Left colon (tissue), 2 donors: Measurements from ENCODE around the gene RNASE11. TPM values are rescaled to one million over a fixed set of nuclear protein-coding genes. Genes with fewer than 3 reads are reported as not detected.

Source experiments
- ATAC-seq: fragments of 200-7000 bp; cut with Tn5 transposase; one replicate; pipeline ENCODE4 v1.9.1; 2020; ENCODE audit warnings: mild to moderate bottlenecking, moderate library complexity
- DNase-seq, 2 donors: peaks; one replicate each; pipeline ENCODE4 v3.0.0-alpha.2; 2020
- intact Hi-C, 2 donors: fragments of 100-400 bp; cut with DNase I in 1 of 2; cut with micrococcal nuclease in 1 of 2; formaldehyde crosslinking; loops; one replicate each; pipeline versions ENCODE4 v1.11.2 to v1.14.0; 2022; cut with DNase I, micrococcal nuclease
- total RNA-seq, 2 donors: library from RNA; stranded (reverse); fragmentation: NEBNext Ultra II Directional; extraction: Animal tissue kit (Norgen Biotek cat#: 25700); gene quantifications; one replicate each; pipeline ENCODE4 v1.2.1, GENCODE V29; 2021
- donor health status: DM: no; HTN: no; CAD: no.
- donor health status: DM: yes; HTN: yes; CAD: no.

RNASE11 gene
- total RNA-seq, 2 donors from 2014 or later, result not detected

- DNase-seq (no peak), ATAC-seq (no peak)
- intact Hi-C loops, result loop anchor here (10.0 kb wide), 2 partner anchors 67 to 357 kb away; partner anchors contain the start of genes ANG (in 1 of the 2) and RNASE4 (in 1 of the 2)
Measured at GRCh38 chr14:20617138-20618003, 29.6 kb upstream of the RNASE11 start.

- intact Hi-C loops, result loop anchor here (10.0 kb wide), 2 partner anchors 69 to 359 kb away; partner anchors contain the start of genes ANG (in 1 of the 2) and RNASE4 (in 1 of the 2)
- ATAC-seq, result no peak
- no peak for DNase-seq
Measured at GRCh38 chr14:20615996-20616395, 28.2 kb upstream of the RNASE11 start.

GRCh38 chr14:20614038-20614840 lies 26.4 kb upstream of the RNASE11 start:
- DNase-seq (peak; percentile 32 to 51), ATAC-seq (peak; percentile 19)
- intact Hi-C loops, result loop anchor here (5.0 to 10.0 kb wide), 3 partner anchors 71 to 361 kb away; partner anchors contain the start of genes ANG (in 1 of the 2), PNP (in 1 of the 2) and RNASE4 (in 1 of the 2)

DNA sequence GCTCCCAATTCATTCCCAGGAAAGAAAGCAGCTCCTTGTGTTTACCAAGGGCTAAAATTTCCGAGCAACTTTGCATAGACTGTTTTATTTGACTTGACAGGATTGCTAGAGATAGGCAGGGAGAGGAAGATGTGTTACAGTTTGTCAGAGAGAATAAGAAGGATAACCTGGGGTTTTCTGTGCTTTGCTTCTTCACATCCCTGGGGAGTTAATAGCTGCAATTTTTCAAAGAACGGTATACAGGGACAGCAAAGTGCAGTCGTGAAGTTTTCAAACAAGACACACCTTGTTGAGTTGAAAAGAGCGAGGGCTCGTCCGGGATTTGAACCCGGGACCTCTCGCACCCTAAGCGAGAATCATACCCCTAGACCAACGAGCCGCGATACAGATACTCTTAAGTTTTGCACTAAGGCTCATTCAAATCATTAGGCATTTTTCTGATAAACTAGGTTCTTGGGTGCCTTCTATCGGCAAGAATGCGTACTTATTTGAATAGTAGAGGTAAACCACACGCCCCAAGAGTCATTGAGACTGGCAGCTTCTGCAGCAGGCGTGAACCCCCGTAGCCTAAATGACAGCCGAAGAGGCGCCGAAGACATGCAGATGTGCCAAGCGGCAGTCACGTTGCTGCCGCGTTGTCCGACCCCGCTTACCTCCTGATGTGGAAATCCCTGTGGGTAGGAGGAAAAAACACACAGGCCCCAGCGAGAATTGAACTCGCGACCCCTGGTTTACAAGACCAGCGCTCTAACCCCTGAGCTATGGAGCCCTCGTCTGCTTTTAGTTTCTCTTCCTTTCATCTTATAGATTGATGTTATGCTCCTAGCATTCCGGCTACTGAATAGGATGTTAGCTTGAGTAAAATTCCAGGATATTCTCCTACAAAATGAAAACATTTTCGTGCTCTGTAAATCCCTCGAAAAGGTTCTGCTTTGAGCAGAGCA lies 25.6 kb upstream of the RNASE11 start:
- intact Hi-C loops, result loop anchor here (2.0 to 10.0 kb wide), 4 partner anchors 71 to 361 kb away; partner anchors contain the start of genes ANG (in 1 of the 2), PNP (in 1 of the 2) and RNASE4 (in 1 of the 2)
- DNase-seq, result peak; percentile 76
- peak; percentile 72 for ATAC-seq

GRCh38 chr14:20612403-20612802 lies 24.6 kb upstream of the RNASE11 start:
- no peak for DNase-seq
- ATAC-seq, result no peak
- intact Hi-C loops, result loop anchor here (2.0 to 10.0 kb wide), 4 partner anchors 72 to 362 kb away; partner anchors contain the start of genes ANG (in 1 of the 2), PNP (in 1 of the 2) and RNASE4 (in 1 of the 2)

- DNase-seq (no peak), ATAC-seq (no peak)
- intact Hi-C loops, result loop anchor here (5.0 to 10.0 kb wide), 3 partner anchors 74 to 364 kb away; partner anchors contain the start of genes ANG (in 1 of the 2), PNP (in 1 of the 2) and RNASE4 (in 1 of the 2)
Measured at GRCh38 chr14:20611277-20611676, 23.5 kb upstream of the RNASE11 start.

DNA sequence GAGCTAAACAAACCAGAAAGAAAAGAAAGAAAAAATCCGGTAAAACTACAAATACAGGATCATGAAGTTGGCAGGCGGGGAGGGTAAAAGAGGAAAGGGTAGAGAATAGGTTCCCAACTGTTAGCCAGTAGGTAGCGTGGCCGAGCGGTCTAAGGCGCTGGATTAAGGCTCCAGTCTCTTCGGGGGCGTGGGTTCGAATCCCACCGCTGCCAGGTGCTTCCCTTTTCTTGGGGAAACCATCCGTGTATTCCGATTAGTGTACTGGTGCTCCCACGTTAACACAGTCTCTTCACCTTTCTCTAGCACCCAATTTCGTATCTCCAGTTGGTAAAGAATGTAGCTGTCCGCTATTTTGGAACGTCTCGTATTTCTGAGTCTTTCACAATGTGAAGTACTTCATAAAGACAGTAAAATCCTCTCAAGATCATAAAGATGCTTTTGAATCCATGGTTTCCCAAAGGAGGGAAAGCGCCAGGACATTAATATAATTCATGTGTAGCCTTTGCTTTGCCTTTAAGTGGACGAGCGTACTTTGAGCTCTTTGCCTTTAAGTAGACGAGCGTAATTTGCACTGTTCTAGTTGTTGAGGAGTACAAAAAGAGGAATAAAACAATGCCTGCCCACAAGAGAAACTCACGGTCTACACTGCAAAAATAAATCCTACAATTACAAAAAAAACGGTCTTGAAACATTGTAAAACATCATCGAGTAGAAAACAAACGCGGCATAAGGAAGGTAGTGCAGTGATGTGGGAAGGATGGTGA lies 22.4 kb upstream of the RNASE11 start:
- peak; percentile 42 for ATAC-seq
- peak; percentile 71 to 83 for DNase-seq
- intact Hi-C loops, result loop anchor here (5.0 to 10.0 kb wide), 3 partner anchors 75 to 365 kb away; partner anchors contain the start of genes ANG (in 1 of the 2), PNP (in 1 of the 2) and RNASE4 (in 1 of the 2)

DNA sequence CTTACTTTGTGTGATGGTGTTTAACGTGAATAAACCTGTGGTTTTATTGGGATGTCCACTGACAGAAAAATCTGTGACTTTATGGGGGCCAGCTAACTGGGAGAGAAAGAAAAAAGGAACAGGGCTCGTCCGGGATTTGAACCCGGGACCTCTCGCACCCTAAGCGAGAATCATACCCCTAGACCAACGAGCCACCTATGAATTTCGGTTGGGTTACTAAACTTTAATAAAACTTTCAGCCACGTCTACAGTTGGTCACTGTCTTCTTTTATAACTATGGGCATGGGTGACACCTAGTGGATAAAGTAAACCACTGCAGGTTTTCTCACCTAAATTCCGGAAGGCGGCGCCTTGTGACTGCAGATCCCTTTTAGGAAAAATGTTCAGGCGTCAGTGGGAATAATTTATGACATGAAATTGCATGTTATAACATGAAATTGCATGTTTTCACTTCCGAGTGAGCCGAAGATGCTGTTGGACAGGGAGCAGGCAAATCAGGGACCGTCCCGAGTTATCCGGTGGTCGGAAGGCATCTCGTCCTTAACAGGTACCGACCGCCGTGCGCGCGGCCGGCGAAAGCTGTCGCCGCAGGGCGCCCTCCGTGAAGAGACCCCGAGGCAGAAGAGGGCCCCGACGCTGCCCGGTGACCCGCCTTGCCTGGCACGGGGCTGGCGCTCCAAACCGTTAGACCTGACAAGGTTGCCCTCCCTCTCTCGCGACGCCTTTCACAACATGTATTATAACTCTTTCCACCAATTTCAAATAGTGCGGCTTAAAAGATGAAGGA lies 21.6 kb upstream of the RNASE11 start:
- intact Hi-C loops, result loop anchor here (5.0 to 10.0 kb wide), 5 partner anchors 75 to 365 kb away; partner anchors contain the start of genes ANG (in 1 of the 2), PNP (in 1 of the 2), RNASE4 (in 1 of the 2) and TEP1 (in 1 of the 2)
- DNase-seq, result peak; percentile 33 to 66
- ATAC-seq, result peak; percentile 47

- intact Hi-C loops, result loop anchor here in 1 of 2 donors (5.0 to 10.0 kb wide), 2 partner anchors 194 to 281 kb away; partner anchors contain the start of gene TEP1
- DNase-seq, result no peak
- ATAC-seq, result no peak
Measured at GRCh38 chr14:20608383-20609110, 20.7 kb upstream of the RNASE11 start.

DNA sequence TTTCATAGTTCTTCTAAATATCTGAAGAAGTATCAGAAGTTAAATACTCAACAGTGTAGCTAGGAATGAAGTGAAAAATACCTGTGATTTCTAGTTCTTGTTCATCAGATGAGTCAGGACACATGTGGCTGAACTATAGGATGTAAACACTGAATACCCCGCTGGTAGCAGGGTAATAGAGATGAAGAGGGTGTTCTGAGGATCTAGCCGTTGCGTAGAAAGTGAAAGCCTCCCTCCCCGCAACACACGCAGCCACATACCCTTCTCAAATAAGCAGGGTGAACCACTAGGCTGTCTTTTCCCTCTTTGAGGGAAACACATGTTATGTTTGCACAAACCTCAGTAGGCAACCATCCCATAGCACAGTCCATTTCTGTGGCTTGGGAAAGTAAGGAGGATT lies 19.8 kb upstream of the RNASE11 start:
- ATAC-seq (no peak), DNase-seq (no peak)
- intact Hi-C loops, result loop anchor here in 1 of 2 donors (5.0 to 10.0 kb wide), 2 partner anchors 193 to 280 kb away; partner anchors contain the start of gene TEP1

GRCh38 chr14:20606902-20607242 lies 19.1 kb upstream of the RNASE11 start:
- intact Hi-C loops, result loop anchor here in 1 of 2 donors (5.0 to 10.0 kb wide), 2 partner anchors 192 to 280 kb away; partner anchors contain the start of gene TEP1
- no peak for ATAC-seq
- no peak for DNase-seq

- intact Hi-C loops, result loop anchor here in 1 of 2 donors (5.0 to 10.0 kb wide), 2 partner anchors 192 to 279 kb away; partner anchors contain the start of gene TEP1
- DNase-seq (peak; percentile 47), ATAC-seq (peak; percentile 78)
Measured at GRCh38 chr14:20606190-20606901, 18.5 kb upstream of the RNASE11 start.

- ATAC-seq (no peak), DNase-seq (no peak)
- intact Hi-C loops, result loop anchor here in 1 of 2 donors (10.0 kb wide), 1 partner anchor 189 kb away; the partner anchor contains the start of gene TEP1
Measured at GRCh38 chr14:20603813-20604690, 16.3 kb upstream of the RNASE11 start.
